Activated T-cell treated with anti-CD3 and anti-CD28 coated beads, Interleukin-2, amount 50 U/mL, for 1 hour (primary cell): ENCODE measurements around the gene LRRTM2.

Experiments used
- DNase-seq: peaks from one replicate; pipeline ENCODE4 v3.0.0-alpha.2; 2020

LRRTM2 gene

GRCh38 chr5:138833726-138834480, 41.2 kb downstream of the LRRTM2 start:
- no peak for DNase-seq

GRCh38 chr5:138833080-138833479, 42.1 kb downstream of the LRRTM2 start:
- no peak for DNase-seq

DNA sequence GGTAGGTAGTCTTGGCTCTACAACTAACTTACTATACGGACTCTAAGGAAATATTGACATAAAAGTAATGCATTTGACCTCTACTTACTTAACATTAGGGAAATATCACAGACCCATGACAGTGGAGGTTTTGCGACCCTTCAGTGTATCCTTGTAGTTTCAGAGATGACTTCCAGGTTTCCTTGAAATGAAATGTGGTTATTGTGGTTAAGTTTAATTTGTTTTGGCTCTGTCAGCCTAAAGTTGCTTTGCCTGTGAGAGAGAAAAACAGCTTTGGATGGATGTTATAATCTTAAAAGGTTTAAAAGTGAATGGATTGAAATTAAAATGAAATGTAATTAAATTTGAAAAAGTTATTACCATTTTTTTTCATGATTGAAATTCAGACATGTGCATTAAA, 42.9 kb downstream of the LRRTM2 start:
- no peak for DNase-seq

GRCh38 chr5:138831703-138832102, 43.4 kb downstream of the LRRTM2 start:
- DNase-seq: no peak

DNA sequence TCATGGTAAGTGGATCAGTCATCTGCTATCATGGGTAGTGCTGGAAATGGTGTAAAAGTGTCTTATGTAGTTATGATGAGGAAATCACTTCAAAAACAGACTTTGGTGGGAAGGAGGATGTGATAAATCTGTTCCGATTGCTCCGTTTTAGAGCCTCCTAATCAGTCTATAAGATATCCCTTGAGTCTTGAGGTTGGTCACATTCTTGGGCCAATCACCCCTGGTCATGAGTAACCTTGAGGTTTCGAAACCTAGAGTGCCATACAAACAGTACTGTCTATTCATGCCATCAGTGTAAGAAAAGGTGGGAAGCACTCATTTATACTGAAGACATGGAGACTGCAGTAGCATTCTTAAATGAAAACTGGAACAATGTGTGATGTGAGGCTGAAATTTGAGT, 45.8 kb downstream of the LRRTM2 start:
- no peak for DNase-seq

DNA sequence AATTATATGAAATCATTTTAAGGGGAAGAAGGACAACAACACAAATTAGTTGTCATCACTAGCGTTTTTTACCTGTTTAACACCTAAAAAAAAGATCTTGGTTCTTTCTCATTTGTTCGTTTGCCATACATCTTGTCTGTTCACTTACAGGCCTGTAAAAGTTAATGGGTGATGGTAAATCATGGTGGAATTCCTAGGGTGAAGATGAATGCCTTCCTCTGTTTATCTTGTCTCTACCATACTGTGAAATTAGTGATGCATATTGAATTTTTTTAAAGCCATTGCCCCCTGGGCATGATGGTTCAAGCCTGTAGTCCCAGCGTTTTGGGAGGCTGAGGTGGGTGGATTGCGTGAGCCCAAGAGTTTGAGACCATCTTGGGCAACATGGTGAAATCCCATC, 46.6 kb downstream of the LRRTM2 start:
- no peak for DNase-seq

GRCh38 chr5:138824924-138825863, 49.9 kb downstream of the LRRTM2 start:
- DNase-seq: no peak

- DNase-seq: no peak
Measured at GRCh38 chr5:138824516-138824915, 50.6 kb downstream of the LRRTM2 start.

DNA sequence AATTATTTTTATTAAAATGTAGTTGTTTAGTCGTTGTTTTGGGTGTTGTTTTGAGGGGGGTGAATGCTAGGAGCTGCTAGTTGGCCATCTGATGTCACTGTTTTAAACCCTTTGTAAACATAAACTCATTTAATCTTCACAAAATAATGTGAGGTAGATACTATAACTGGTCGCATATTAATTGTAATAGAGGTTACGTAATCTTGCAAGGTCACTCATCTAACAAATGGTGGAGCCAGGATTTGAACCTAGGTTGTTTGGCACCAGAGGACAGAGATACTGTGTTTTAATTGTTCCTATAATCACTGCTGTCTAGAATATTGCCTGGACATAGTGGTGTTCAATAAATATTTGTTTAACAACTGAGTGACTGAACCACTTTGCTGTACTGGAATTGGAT, 54.4 kb downstream of the LRRTM2 start:
- DNase-seq: no peak

DNA sequence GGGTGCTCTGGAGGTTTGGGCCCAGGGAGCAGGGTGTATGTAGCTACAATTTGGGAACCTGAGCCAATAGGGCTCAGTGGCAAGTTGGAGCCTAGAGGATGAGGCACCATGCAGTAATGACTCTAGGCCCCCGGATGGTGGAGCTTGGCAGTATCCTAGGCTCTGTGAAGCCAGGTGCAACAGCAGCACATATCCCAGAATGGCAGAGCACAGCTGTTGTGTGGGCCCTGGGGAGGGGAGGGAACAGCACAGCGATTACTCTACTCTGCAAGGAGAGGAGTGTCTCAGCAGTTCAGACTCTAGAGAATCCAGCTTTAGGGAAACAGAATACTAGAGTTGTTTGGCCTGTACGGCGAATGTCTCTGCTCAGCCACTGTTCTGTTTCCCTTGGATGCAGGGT, 56.1 kb downstream of the LRRTM2 start:
- no peak for DNase-seq
